ENCODE data around the gene APC. TPM values are rescaled to one million over a fixed set of nuclear protein-coding genes. Genes with fewer than 3 reads are reported as not detected.
A peak's percentile ranks its signal among the peaks of the same experiment; 100 is the strongest.

APC gene
- 39.5 TPM for total RNA-seq
- long read RNA-seq, partial matches to known transcripts, result 0 of 6 reads
- long read RNA-seq, other reads (novel, unspliced or antisense), result 6 of 6 reads

- intact Hi-C loops (cut with DNase I), result loop anchor here (1.0 kb wide), 1 partner anchor 29 kb away; no protein-coding TSS in a partner anchor
- peak; percentile 96 for DNase-seq (ENCODE audit: low spot score)
These were observed at the start of gene APC for GRCh38 chr5:112737463-112738190. APC (plus strand) TSS chr5:112737885; CDS start chr5:112754891, 17,006 bp downstream.

- intact Hi-C loops (cut with DNase I), result loop anchor here (10.0 kb wide), 1 partner anchor 135 kb away; no protein-coding TSS in a partner anchor
- no peak for DNase-seq (ENCODE audit: low spot score)
These were observed 48.4 kb upstream of the APC start for GRCh38 chr5:112689155-112689909.

- DNase-seq (ENCODE audit: low spot score), result no peak
- intact Hi-C loops (cut with DNase I), result loop anchor here (5.0 kb wide), 1 partner anchor 67 kb away; no protein-coding TSS in a partner anchor
These were observed 46.9 kb upstream of the APC start for GRCh38 chr5:112690605-112691338.

- DNase-seq (ENCODE audit: low spot score), result no peak
- intact Hi-C loops (cut with DNase I), result loop anchor here (5.0 kb wide), 1 partner anchor 66 kb away; no protein-coding TSS in a partner anchor
These were observed 46.4 kb upstream of the APC start for GRCh38 chr5:112691339-112691680.

GRCh38 chr5:112691758-112692157, 45.9 kb upstream of the APC start:
- no peak for DNase-seq (ENCODE audit: low spot score)
- intact Hi-C loops (cut with DNase I), result loop anchor here (5.0 kb wide), 1 partner anchor 66 kb away; no protein-coding TSS in a partner anchor

- intact Hi-C loops (cut with DNase I), result loop anchor here (5.0 kb wide), 1 partner anchor 65 kb away; no protein-coding TSS in a partner anchor
- DNase-seq (ENCODE audit: low spot score), result no peak
These were observed 45.2 kb upstream of the APC start for GRCh38 chr5:112692472-112692871.

GRCh38 chr5:112693301-112693700, 44.4 kb upstream of the APC start:
- DNase-seq (ENCODE audit: low spot score), result no peak
- intact Hi-C loops (cut with DNase I), result loop anchor here (5.0 kb wide), 1 partner anchor 64 kb away; no protein-coding TSS in a partner anchor

- no peak for DNase-seq (ENCODE audit: low spot score)
- intact Hi-C loops (cut with DNase I), result loop anchor here (5.0 kb wide), 1 partner anchor 62 kb away; no protein-coding TSS in a partner anchor
These were observed 42.6 kb upstream of the APC start for GRCh38 chr5:112694853-112695709.

GRCh38 chr5:112696786-112697185, 40.9 kb upstream of the APC start:
- DNase-seq (ENCODE audit: low spot score), result no peak
- intact Hi-C loops (cut with DNase I), result no loop called here

GRCh38 chr5:112697322-112697721, 40.4 kb upstream of the APC start:
- DNase-seq (ENCODE audit: low spot score), result no peak
- intact Hi-C loops (cut with DNase I), result no loop called here

- no peak for DNase-seq (ENCODE audit: low spot score)
These were observed 39.9 kb upstream of the APC start for GRCh38 chr5:112697833-112698232.

GRCh38 chr5:112703866-112704820, 33.5 kb upstream of the APC start:
- DNase-seq (ENCODE audit: low spot score), result no peak
- intact Hi-C loops (cut with DNase I), result no loop called here

More at GRCh38 chr5:112697833-112698232, 39.9 kb upstream of the APC start:
- intact Hi-C loops (cut with DNase I), result no loop called here

- intact Hi-C loops (cut with DNase I), result loop anchor here (5.0 kb wide), 1 partner anchor 64 kb away; no protein-coding TSS in a partner anchor
- DNase-seq (ENCODE audit: low spot score), result no peak
These were observed 31.2 kb upstream of the APC start for GRCh38 chr5:112706446-112707016.

- intact Hi-C loops (cut with DNase I), result loop anchor here (1.0 to 5.0 kb wide), 2 partner anchors 31 to 65 kb away; no protein-coding TSS in a partner anchor
- DNase-seq (ENCODE audit: low spot score), result peak; percentile 99
These were observed 30.2 kb upstream of the APC start for GRCh38 chr5:112707187-112708102.

GRCh38 chr5:112708103-112708622, 29.5 kb upstream of the APC start:
- no peak for DNase-seq (ENCODE audit: low spot score)
- intact Hi-C loops (cut with DNase I), result loop anchor here (1.0 to 5.0 kb wide), 2 partner anchors 30 to 66 kb away; no protein-coding TSS in a partner anchor

GRCh38 chr5:112709416-112709815, 28.3 kb upstream of the APC start:
- intact Hi-C loops (cut with DNase I), result loop anchor here (5.0 kb wide), 1 partner anchor 67 kb away; no protein-coding TSS in a partner anchor
- DNase-seq (ENCODE audit: low spot score), result no peak

All from cardiac septum (tissue), 1 donor.